Sigmoid colon (tissue), 7 donors: ENCODE data around the gene TUBB6. TPM values are rescaled to one million over a fixed set of nuclear protein-coding genes. Genes with fewer than 3 reads are reported as not detected.

Source experiments
- DNase-seq: peaks from one replicate; pipeline ENCODE4 v3.0.0-alpha.2; 2019
- H3K27ac ChIP-seq, 4 donors: fragments of 200-600 bp; sonication (generic); one replicate each; pipeline ENCODE4 v1.5.1; 2016 to 2019; ENCODE audit warnings: mild to moderate bottlenecking in 1 of 4
- H3K27me3 ChIP-seq, 3 donors: fragments of 200-600 bp; sonication (generic); one replicate each; pipeline ENCODE4 v1.5.1; 2019; ENCODE audit warnings: mild to moderate bottlenecking in 1 of 3
- H3K36me3 ChIP-seq, 4 donors: fragments of 200-600 bp; sonication (generic); one replicate each; pipeline ENCODE4 v1.5.1; 2016 to 2019
- H3K4me1 ChIP-seq, 4 donors: fragments of 200-600 bp; sonication (generic); one replicate each; pipeline ENCODE4 v1.5.1; 2017 to 2019
- H3K4me3 ChIP-seq, 4 donors: fragments of 200-600 bp; sonication (generic); one replicate each; pipeline ENCODE4 v1.5.1; 2017 to 2019; ENCODE audit warnings: mild to moderate bottlenecking in 2 of 4, moderate library complexity in 1 of 4
- H3K9me3 ChIP-seq, 4 donors: fragments of 200-600 bp in 3 of 4; sonication (generic) in 3 of 4; one replicate each; pipeline versions ENCODE4 v1.5.1 to v1.6.1; 2013 to 2019
- CTCF ChIP-seq, 4 experiments: fragments of 450-650 bp in 3 of 4; fragments of 200-600 bp in 1 of 4; IDR thresholded peaks; one replicate each; pipeline ENCODE4 v1.5.1; 2016 to 2019; ENCODE audit warnings: antibody characterized with exemption in 4 of 4, mild to moderate bottlenecking in 3 of 4, moderate library complexity in 2 of 4
- EP300 ChIP-seq, 4 donors: sonication (generic); formaldehyde crosslinking; IDR thresholded peaks; one replicate each; pipeline ENCODE4 v1.6.1; 2017; ENCODE audit warnings: antibody characterized with exemption in 4 of 4
- POLR2A ChIP-seq, 2 donors: fragments of 450-650 bp; IDR thresholded peaks; one replicate each; pipeline ENCODE4 v1.6.1; 2016; ENCODE audit warnings: antibody characterized with exemption in 2 of 2, mild to moderate bottlenecking in 2 of 2, moderate library complexity in 2 of 2
- POLR2AphosphoS5 ChIP-seq, 4 donors: sonication (generic); formaldehyde crosslinking; IDR thresholded peaks; one replicate each; pipeline ENCODE4 v1.6.1; 2017; ENCODE audit warnings: antibody characterized with exemption in 4 of 4
- WGBS, 2 donors: extraction: QIAGEN DNeasy Blood & Tissue Kit; methylation state at CpG; one replicate each; pipeline ENCODE4 v1.1.7; 2013; 5-methylcytosine and 5-hydroxymethylcytosine counted together
- intact Hi-C: fragments of 100-400 bp; cut with DNase I; formaldehyde crosslinking; loops from one replicate; pipeline ENCODE4 v1.15.1; 2023
- polyA plus RNA-seq, 3 donors: library from polyadenylated mRNA; stranded (reverse); fragments of 200-250 nt; gene quantifications; one replicate each; pipeline ENCODE4 v1.2.3, GENCODE V29; 2013
- total RNA-seq, 4 donors: library from RNA; depleted of rRNA; stranded (reverse); fragments of >200 nt; gene quantifications; one replicate each; pipeline ENCODE4 v1.1.0, GENCODE V29; 2016
- donor health status: healthy with polysubstance abuse.
- donor health status: Bipolar disorder and iron deficiency.
- donor health status: healthy.

The TUBB6 gene
- total and polyA plus RNA-seq, 7 donors, result 19.2 to 445 (median 298) TPM

GRCh38 chr18:12312976-12313375 lies 4.9 kb downstream of the TUBB6 start:
- H3K27ac ChIP-seq, result peak overlapping the region; percentile 74 to 100 (median 94)
- peaks cover 8 to 35% (median 15%) of the 10 kb centered on the region in 4 donors for H3K36me3 ChIP-seq
- no peak for DNase-seq
- no peaks in the 10 kb centered on the region for H3K27me3 ChIP-seq
- H3K4me1 ChIP-seq, result peaks cover 0 to 73% (median 71%) of the 10 kb centered on the region in 4 donors
- peaks cover 0 to 5% (median 1%) of the 10 kb centered on the region in 4 donors for H3K9me3 ChIP-seq
- no peak overlapping the region for H3K4me3 ChIP-seq
- intact Hi-C loops, result no loop called here
- TF ChIP-seq POLR2A (IDR thresholded peaks at IDR 0.05) (no peak), EP300 (IDR thresholded peaks at IDR 0.05) (no peak), CTCF (IDR thresholded peaks at IDR 0.05) (no peak), POLR2AphosphoS5 (IDR thresholded peaks at IDR 0.05) (no peak)

- peaks cover 0 to 80% (median 78%) of the 10 kb centered on the region in 4 donors for H3K4me1 ChIP-seq
- peaks cover 0 to 5% (median 1%) of the 10 kb centered on the region in 4 donors for H3K9me3 ChIP-seq
- WGBS, 2 donors, result 91 to 93% methylated on average over 5 of the region's 5 CpGs
- H3K4me3 ChIP-seq, result no peak overlapping the region
- intact Hi-C loops, result no loop called here
- peaks cover 8 to 35% (median 15%) of the 10 kb centered on the region in 4 donors for H3K36me3 ChIP-seq
- H3K27ac ChIP-seq, result peak overlapping the region; percentile 74 to 100 (median 94)
- peak; percentile 62 for DNase-seq
- H3K27me3 ChIP-seq, result no peaks in the 10 kb centered on the region
- TF ChIP-seq EP300 (IDR thresholded peaks at IDR 0.05) (no peak), POLR2A (IDR thresholded peaks at IDR 0.05) (no peak), CTCF (IDR thresholded peaks at IDR 0.05) (no peak), POLR2AphosphoS5 (IDR thresholded peaks at IDR 0.05) (no peak)
Measured at GRCh38 chr18:12313530-12314245, 5.6 kb downstream of the TUBB6 start.

DNA sequence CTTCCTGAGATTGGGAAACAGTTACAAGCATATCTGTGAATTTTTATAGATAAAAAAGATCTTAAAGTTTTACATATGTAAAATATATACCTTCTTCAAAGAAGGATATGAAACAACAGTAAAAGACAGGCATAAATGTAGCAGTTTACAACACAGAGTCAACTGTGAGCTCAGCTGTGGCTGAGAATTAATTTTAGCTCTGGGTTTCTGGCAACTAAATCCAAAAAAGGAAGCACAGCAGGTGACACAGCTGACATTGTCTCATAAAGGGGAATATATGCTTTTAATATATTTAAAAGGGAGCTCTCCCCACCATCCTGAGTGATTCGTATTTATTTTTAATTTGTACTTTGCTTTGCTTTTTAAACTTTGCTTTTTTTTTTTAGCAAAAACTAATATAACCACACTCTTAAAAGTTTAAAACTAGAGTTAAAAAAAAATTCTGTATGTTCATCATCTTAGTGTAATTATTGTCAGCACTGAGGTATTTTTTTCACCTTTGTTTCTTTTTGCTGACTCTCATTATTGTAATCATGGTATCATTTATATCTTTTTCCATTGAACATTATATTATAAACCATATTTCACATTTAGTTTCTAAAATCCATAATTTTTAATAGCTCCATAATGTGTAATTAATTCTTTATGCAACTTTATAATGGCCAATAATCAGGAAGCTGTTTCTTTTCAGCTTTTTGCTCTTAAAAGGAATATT lies 6.7 kb downstream of the TUBB6 start:
- no peak for DNase-seq
- TF ChIP-seq EP300 (IDR thresholded peaks at IDR 0.05) (no peak), POLR2AphosphoS5 (IDR thresholded peaks at IDR 0.05) (no peak), CTCF (IDR thresholded peaks at IDR 0.05) (no peak), POLR2A (IDR thresholded peaks at IDR 0.05) (no peak)
- H3K4me3 ChIP-seq, result no peak overlapping the region
- peaks cover 0 to 76% (median 74%) of the 10 kb centered on the region in 4 donors for H3K4me1 ChIP-seq
- H3K27ac ChIP-seq, result peak overlapping the region; percentile 74 to 100 (median 94)
- intact Hi-C loops, result no loop called here
- H3K36me3 ChIP-seq, result peaks cover 8 to 35% (median 17%) of the 10 kb centered on the region in 4 donors
- WGBS, 2 donors, result 56 to 87% methylated on average over 1 of the region's 1 CpG
- H3K27me3 ChIP-seq, result no peaks in the 10 kb centered on the region
- H3K9me3 ChIP-seq, result peaks cover 0 to 5% (median 1%) of the 10 kb centered on the region in 4 donors

GRCh38 chr18:12315490-12315889 lies 7.4 kb downstream of the TUBB6 start:
- Histone ChIP-seq H3K36me3 (peaks cover 8 to 34% (median 17%) of the 10 kb centered on the region in 4 donors), H3K9me3 (peaks cover 0 to 5% (median 1%) of the 10 kb centered on the region in 4 donors), H3K27ac (peak overlapping the region; percentile 74 to 100 (median 94)), H3K4me3 (no peak overlapping the region), H3K4me1 (peaks cover 0 to 75% (median 68%) of the 10 kb centered on the region in 4 donors), H3K27me3 (no peaks in the 10 kb centered on the region)
- intact Hi-C loops, result no loop called here
- TF ChIP-seq EP300 (IDR thresholded peaks at IDR 0.05), result no peak
- no peak for TF ChIP-seq POLR2A (IDR thresholded peaks at IDR 0.05)
- no peak for TF ChIP-seq CTCF (IDR thresholded peaks at IDR 0.05)
- peak in 2 of 4 donors; percentile 40 to 59 for TF ChIP-seq POLR2AphosphoS5 (IDR thresholded peaks at IDR 0.05)
- peak; percentile 69 for DNase-seq
- 66 to 82% methylated on average over 10 of the region's 10 CpGs for whole genome bisulfite sequencing, 2 donors
